ENCODE measurements around the gene NOXA1. TPM values are rescaled to one million over a fixed set of nuclear protein-coding genes. Genes with fewer than 3 reads are reported as not detected.
"Not testable (repeated sequence)": the region's sequence is repeated elsewhere in the genome, so short reads cannot be mapped to it uniquely, and the experiment has no call there.

The NOXA1 gene
- total RNA-seq, 1 donor from 2014 or later = 2.0 TPM

DNA sequence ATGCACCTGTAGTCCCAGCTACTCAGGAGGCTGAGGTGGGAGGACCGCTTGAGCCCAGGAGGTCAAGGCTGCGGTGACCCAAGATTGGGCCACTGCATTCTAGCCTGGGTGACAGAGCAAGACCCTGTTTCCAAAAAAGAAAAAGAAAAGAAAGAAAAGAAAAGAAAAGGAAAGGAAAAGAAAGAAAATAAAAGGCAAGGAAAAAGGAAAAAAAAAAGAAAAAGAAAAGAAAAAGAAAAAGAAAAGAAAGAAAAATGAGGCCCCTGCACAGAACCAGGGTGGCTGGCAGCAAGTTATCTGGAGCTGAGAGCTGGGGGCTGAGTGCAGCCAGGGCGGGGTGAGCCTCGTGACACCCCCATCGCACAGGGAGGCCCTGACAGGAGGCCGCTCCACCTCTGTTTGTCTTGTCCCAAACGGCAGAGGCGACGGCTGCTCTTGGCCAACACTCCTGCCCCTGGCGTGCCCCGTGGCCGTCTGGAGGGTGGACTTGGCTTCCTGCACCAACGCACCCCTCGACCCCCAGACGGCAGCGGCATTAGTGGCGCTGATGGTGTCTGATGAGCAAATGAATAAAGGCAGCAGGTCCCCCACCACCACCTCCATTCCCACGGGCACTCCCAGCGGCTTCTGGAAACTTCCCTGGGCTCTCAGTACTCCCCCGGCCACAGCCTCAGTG lies 17.0 kb upstream of the NOXA1 start:
- DNase-seq = no peak

DNA sequence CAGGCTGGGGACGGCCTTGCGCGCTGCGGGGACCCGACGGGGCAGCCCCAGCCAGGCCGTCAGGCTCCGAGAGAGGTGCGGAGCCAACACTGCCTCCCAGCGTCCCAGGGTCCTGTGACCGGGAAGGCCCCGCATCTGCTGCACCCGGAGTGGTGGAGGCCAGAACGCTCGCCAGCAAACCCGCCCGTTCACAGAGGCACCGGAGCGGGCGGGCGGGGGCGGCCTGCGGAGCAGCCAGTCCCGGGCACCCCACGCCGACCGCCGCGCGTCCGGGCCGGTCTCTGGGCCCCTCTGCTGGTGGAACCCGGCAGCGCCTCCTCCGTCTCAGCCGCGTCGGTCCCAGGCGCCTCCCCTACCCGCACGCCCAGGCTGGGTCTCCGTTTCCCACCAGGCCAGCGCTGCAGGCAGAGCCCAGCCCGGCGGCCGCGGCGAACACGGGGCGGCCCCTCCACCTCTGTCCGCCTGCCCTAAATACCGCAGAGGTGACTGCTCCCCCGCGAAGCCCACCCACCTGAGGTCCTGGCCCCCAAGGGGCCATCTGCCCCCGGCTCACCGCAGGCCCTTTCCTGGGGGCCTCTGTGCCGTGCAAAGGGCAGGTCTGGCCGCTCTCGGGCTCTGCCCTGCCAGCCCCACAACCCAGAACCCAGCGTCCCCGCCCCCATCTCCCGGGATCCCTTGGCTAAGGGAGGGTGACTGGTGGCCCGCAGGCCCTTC lies 16.2 kb upstream of the NOXA1 start:
- DNase-seq = peak; percentile 41

DNA sequence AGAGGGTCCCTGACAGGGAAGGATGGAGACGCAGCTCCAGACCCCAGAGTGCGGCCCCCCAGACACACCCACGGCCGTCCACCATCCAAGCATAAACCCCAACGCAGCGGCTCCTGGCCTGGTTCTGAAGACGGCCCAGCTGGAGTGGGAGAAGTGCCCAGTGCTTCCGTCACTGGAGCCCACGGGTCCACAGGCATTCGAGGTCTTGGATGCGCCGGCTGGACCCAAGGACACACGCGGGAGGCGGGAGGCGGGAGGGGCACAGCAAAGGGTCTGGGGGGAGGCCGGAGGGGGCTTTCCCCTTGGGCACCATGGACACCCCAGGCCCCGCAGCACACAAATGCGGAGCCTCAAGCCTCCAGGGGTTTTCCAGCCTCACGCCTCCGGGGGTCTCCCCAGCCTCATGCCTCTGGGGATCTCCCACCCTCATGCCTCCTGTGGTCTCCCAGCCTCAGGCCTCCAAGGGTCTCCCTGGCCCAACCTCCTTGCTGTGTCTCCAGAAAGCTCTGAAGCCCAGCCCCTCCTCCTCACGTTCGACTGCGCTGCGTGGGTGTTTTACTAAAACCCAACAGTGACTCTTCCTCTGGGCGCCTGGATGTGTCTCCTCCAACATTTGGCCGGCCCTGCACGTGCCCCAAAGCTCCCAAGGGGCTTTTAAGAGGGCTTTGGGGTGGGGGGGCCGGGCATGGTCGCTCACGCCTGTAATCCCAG lies 15.4 kb upstream of the NOXA1 start:
- DNase-seq = no peak

GRCh38 chr9:137408651-137409405 lies 14.4 kb upstream of the NOXA1 start:
- no peak for DNase-seq

DNA sequence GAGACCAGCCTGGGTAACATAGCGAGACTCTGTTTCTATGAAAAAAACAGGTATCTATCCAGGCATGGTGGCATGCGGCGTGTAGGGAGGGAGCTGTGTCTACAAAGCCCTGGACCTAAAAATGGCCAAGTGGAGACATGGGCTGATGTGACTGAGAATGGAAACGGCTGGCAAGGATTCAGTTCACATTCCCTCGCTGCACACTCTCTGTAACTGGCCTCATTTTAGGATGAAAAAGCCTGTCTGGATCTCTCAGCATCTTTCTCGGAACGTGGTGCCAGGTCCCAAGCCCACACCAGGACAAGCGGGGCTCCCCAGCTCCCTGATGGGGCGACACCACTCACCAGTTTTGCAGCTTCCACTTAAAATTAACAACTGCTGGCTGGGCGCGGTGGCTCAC lies 13.7 kb upstream of the NOXA1 start:
- DNase-seq = peak; percentile 45

DNA sequence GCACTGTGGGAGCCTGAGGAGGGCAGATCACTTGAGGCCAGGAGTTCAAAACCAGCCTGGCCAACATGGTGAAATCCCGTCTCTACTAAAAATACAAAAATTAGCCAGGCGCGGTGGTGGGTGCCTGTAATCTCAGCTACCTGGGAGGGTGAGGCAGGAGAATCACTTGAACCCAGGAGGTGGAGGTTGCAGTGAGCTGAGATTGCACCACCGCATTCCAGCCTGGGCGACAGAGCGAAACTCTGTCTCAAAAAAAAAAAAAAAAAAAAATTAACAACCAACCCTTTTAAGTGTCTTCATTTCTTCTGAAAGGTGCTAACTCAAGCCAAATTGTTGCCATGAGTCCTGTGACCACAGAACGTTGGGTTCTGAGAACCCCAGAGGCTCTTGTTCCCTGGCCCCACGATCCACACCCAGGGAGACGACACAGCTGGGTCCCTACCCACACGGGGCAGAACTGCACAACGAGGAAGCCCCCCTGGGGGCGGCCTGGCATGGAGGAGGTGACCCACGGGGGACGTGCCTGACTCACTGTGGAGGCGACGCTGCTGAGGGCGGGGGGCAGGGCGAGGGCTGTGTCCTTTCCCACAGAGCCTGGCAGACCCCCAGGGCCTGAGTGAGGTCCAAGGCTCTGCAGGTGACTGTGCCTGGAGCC lies 12.8 kb upstream of the NOXA1 start:
- not testable (repeated sequence) for DNase-seq

GRCh38 chr9:137410891-137411249 lies 12.3 kb upstream of the NOXA1 start:
- DNase-seq = no peak

DNA sequence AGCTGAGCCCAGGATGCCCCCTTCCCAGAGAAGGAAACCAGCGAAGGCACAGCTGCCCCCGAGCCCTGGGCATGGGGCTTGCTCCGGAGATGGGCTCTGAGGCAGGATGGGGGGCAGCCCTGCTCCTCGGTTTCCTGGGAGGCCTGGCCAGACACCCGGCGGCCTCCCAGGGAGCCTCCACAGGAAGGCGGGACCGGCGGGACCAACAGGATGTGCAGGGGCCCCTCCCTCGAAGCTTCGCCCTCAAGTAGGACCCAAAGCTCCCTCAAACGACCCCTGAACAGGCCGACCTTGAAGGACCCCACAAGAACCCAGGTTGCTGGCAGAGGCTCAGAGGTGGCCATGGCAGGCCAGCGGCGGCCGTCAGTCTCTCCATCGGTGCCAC lies 11.9 kb upstream of the NOXA1 start:
- no peak for DNase-seq

DNA sequence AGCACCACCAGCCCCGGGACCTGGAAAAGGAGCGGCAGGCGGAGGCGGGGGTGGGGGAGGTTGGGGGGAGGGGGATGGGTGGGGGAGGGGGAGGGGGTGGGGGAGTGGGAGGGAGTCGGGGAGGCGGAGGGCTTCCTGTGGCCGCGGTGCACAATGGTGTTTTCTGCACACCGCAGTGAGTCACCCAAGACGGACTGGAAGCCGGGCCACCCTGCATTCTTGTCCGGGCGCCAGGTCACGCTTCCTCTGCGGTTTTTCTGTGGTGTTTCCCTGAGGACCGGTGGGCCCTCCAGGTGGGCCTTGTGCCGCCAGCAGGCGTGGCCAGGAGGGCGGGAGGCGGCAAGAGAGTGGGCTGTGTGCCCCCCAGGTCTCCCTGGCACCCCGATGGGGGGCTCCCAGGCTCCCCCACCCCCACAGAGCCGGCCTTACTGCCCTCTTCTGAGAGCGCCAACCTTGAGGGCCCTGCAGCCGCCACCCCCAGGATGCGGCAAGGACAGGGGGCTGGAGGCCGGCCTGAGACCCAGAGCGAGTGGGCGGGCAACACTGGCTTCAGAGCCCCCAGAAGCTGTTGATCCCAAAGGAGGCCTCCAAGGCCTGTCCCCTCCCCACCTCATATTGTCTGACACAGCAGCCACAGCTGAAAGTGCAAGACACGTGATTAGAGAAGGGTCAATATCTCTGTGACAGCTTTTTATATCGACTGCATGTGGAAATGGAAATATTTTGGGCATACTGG lies 11.4 kb upstream of the NOXA1 start:
- no peak for DNase-seq

DNA sequence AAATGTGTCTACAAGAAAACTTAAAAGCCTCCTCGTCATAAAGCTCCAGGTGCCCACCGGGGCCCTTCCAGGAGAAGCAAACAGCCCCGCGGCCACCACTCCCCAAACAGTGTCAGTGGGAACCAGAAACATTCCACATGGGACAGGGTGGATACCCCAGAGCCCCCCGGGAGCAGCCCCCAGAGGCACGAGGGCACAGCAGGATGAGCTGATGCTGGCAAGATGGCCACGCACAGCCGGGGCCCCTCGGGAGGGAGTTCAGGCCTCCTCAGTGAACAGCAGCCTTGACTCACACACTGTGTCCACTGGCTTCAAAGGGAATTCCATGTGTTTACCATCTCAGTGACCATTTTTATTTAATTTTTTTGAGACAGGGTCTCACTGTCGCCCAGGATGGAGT lies 10.8 kb upstream of the NOXA1 start:
- DNase-seq = no peak

DNA sequence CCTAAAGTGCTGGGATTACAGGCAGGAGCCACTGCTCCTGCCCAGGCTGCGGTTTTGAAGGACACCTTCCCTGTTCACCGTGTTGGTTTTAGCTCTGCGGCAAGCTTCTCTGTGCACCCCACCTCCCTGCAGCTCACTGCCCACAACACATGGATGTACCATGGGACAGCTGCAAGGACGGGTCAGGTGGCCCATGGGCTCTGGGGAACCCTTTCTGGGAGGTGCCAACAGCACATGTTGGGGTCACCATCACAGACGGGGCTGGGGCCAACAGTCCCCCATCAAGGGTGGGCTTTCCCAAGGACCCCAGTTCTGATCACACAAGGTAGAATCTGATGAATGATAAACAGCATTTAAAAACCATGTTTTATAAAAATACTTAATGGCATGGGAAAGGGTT lies 7.7 kb upstream of the NOXA1 start:
- no peak for DNase-seq

GRCh38 chr9:137416006-137416562 lies 7.1 kb upstream of the NOXA1 start:
- DNase-seq = no peak

DNA sequence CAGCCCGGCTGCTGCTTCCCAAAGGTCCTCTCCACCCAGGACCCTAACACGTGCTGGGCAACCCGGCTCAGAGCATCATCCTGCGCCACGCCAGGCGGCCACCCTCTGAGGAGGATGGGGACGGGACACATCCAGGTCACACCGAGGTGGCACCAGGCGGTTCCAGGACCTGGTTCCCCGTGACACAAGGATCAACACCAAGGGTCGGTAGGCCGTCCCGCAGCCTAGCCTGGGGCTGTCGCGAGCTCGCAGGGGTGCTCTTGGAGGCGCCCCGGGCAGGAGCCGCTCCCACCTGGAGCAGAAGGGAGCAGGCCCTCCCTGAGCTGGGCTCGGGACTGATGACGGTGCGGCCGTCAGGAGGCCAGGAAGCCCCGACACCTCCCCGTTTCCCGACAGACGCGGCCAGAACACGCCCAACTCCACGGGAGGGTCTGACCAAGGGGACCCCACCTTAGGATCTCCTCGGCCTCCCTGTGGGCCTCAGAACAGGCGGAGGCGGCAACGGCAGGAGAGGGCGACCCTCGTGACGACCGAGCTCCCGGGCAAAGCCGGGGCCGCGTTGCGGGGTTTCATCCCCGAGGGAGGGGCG lies 6.5 kb upstream of the NOXA1 start:
- DNase-seq = no peak

GRCh38 chr9:137417161-137418021 lies 5.8 kb upstream of the NOXA1 start:
- DNase-seq = no peak

DNA sequence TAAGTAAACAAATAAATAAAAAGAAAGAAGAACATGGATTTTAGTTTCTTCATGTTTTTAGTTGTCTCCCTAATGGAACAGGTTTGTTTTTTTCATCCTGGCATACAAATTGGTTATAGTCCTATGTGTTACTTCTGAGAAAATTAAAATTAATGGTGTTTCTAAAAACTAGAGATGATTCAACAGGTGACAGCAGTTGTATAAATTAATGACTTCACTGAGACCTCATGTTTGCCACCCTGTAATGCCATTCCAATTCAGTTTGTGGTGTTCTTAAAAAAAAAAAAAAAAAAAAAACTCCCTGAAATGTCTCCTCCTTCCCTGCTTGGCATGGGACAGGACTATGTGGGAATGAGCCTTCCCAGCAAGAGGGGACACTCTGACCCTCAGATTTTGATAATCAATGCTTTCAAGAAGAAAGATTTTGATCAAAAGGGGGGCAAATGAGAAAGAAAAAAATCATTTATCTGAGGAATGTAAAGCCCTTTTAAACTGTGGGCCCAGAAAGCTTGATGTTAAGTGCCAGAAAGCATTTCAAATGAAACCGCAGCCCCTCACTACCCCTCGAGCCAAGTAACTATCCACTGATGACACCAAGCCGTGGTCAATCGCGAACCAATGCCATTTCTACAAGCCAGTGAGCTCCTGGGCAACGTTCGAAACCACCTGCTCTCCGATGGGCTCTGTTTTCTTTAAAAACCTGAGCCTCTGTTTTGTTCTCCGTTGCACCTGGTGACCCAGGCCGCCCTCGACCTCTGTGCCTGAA lies 1.2 kb upstream of the NOXA1 start:
- no peak for DNase-seq

GRCh38 chr9:137423514-137424291 lies 510 bp downstream of the NOXA1 start:
- no peak for DNase-seq

- DNase-seq = no peak
These were observed 3.0 kb downstream of the NOXA1 start for GRCh38 chr9:137426018-137426681.

All from occipital lobe (tissue), 2 donors.